ENCODE measurements around the gene RBM5.

- TF ChIP-seq ARNTL (CRISPR knock-in tag; IDR thresholded peaks at IDR 0.05; ENCODE audit: borderline replicate concordance, low read depth) (no peak), ESRRG (CRISPR knock-in tag; IDR thresholded peaks at IDR 0.05) (no peak), OSR1 (CRISPR knock-in tag; IDR thresholded peaks at IDR 0.05) (no peak), GLIS3 (CRISPR knock-in tag; IDR thresholded peaks at IDR 0.05) (no peak), ZFP30 (CRISPR knock-in tag; IDR thresholded peaks at IDR 0.05) (no peak), PATZ1 (CRISPR knock-in tag; IDR thresholded peaks at IDR 0.05; ENCODE audit: borderline replicate concordance) (no peak), ZNF8 (CRISPR knock-in tag; IDR thresholded peaks at IDR 0.05) (no peak), RARB (CRISPR knock-in tag; IDR thresholded peaks at IDR 0.05) (no peak), CSDC2 (CRISPR knock-in tag; IDR thresholded peaks at IDR 0.05) (no peak), BACH2 (CRISPR knock-in tag; IDR thresholded peaks at IDR 0.05; ENCODE audit: borderline replicate concordance) (no peak), ZNF565 (CRISPR knock-in tag; conservative IDR thresholded peaks at IDR 0.05; ENCODE audit: low read depth) (no peak), SNAI2 (CRISPR knock-in tag; IDR thresholded peaks at IDR 0.05) (no peak), TCF4 (CRISPR knock-in tag; IDR thresholded peaks at IDR 0.05; ENCODE audit: borderline replicate concordance) (no peak)
Measured at GRCh38 chr3:50089609-50089945, 858 bp downstream of the RBM5 start.

Measured in SK-N-SH treated with all-trans-retinoic acid at 6 μM for 48 hours (cell line).